ENCODE results near the gene KANK4. TPM values are rescaled to one million over a fixed set of nuclear protein-coding genes. Genes with fewer than 3 reads are reported as not detected.
A peak's percentile ranks its signal among the peaks of the same experiment; 100 is the strongest.

Gene KANK4
- total RNA-seq, 2 donors from 2014 or later: not detected

DNA sequence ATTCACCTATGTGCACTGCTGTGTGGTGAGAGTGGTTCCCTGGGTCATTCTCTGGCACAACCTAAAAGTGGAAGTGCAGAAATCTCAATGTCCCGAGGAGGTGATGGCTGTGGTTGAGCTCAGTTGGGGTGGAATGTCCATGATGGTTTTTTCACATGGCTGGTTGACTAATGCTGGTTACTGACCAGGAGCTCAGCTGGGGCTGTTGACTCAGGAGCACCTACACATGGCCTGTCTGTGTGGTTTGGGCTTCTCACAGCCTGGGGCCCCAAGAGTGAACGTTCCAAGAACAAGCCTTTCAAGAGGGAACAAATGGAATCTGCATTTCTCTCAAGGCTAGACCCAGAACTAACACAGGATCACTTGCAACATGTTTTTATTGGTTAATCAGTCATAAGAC is 6.4 kb upstream of the KANK4 start:
- no peak for ATAC-seq
- Mint-ChIP-seq H3K4me1 (ENCODE audit: low read depth in 2 of 2) (no peaks in the 10 kb centered on the region), H3K9me3 (no peaks in the 10 kb centered on the region), H3K27ac (no peak overlapping the region), H3K36me3 (no peaks in the 10 kb centered on the region), H3K27me3 (peaks cover 7 to 8% of the 10 kb centered on the region in 2 donors), H3K4me3 (no peak overlapping the region)
- no peak for DNase-seq (ENCODE audit: low spot score)

DNA sequence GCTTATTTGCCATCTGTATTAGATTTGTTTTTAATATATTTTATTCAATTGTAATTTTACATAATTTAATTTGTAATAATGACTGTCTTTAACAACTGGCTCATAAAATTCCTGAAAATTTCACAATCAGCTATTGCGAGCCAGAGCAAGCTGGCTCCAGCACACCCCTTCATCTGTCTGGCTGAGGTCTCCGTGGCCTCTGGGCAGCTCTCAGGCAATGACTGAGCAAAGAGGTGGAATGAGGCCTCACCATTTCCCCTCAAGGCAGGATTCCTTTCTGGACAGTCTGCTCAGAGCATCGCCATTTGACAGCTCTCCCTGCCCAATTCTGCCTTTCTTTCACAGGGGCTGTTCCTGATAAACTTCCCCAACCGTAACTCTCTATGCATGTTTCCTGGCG is 5.8 kb upstream of the KANK4 start:
- Mint-ChIP-seq H3K36me3 (no peaks in the 10 kb centered on the region), H3K9me3 (no peaks in the 10 kb centered on the region), H3K4me1 (ENCODE audit: low read depth in 2 of 2) (no peaks in the 10 kb centered on the region), H3K27me3 (peaks cover 11 to 13% of the 10 kb centered on the region in 2 donors), H3K4me3 (no peak overlapping the region), H3K27ac (no peak overlapping the region)
- no peak for ATAC-seq
- no peak for DNase-seq (ENCODE audit: low spot score)

DNA sequence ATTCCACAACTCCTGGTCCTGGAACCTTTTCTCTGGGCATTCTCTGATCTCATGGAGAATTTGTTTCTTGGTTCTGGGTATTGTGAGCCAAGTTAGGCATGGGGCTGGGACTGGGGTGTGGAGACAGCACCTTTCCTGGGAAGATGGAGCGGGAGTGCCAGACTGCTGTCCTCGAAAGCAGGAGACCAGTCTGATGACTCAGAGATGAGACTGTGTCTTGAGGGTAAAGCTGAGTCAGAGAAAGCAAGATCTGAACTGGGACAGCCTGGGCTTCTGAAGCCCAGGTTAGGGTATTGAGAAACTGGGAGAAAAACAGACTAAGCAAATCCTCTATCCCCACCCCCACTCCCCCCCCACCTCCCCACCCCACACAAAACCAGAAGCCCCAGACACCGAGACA is 2.2 kb upstream of the KANK4 start:
- Mint-ChIP-seq H3K27ac (no peak overlapping the region), H3K4me1 (ENCODE audit: low read depth in 2 of 2) (no peaks in the 10 kb centered on the region), H3K27me3 (peaks cover 29 to 33% of the 10 kb centered on the region in 2 donors), H3K36me3 (no peaks in the 10 kb centered on the region), H3K9me3 (no peaks in the 10 kb centered on the region), H3K4me3 (no peak overlapping the region)
- ATAC-seq (no peak), DNase-seq (ENCODE audit: low spot score) (no peak)

DNA sequence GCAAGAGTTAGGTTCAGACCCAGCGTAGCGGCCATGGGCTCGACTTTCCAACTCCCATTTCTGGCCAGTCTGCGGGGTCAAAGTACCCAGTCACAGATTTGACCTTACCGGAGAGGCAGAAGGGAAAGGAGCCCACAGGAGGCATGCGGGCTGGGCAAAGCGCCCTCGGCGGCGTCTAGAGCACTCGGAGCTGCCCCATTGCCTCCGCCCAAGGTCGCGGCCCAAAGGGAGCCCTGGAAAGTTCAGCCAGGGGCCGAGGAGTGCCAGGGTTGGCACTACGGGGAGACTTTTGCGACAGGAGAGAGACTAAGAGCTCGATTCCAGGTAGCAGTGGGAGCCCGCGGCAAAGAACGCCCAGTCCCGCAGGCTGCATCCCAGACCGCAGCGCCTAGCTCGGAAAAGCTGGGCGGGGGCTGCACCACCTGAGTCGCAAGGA is 896 bp downstream of the KANK4 start:
- DNase-seq (ENCODE audit: low spot score) (no peak), ATAC-seq (peak in 1 of 2 donors; percentile 10)
- H3K27ac Mint-ChIP-seq: no peak overlapping the region
- no peak overlapping the region for H3K4me3 Mint-ChIP-seq
- H3K27me3 Mint-ChIP-seq: peaks cover 29 to 36% of the 10 kb centered on the region in 2 donors
- H3K9me3 Mint-ChIP-seq: no peaks in the 10 kb centered on the region
- no peaks in the 10 kb centered on the region for H3K36me3 Mint-ChIP-seq
- no peaks in the 10 kb centered on the region for H3K4me1 Mint-ChIP-seq (ENCODE audit: low read depth in 2 of 2)

DNA sequence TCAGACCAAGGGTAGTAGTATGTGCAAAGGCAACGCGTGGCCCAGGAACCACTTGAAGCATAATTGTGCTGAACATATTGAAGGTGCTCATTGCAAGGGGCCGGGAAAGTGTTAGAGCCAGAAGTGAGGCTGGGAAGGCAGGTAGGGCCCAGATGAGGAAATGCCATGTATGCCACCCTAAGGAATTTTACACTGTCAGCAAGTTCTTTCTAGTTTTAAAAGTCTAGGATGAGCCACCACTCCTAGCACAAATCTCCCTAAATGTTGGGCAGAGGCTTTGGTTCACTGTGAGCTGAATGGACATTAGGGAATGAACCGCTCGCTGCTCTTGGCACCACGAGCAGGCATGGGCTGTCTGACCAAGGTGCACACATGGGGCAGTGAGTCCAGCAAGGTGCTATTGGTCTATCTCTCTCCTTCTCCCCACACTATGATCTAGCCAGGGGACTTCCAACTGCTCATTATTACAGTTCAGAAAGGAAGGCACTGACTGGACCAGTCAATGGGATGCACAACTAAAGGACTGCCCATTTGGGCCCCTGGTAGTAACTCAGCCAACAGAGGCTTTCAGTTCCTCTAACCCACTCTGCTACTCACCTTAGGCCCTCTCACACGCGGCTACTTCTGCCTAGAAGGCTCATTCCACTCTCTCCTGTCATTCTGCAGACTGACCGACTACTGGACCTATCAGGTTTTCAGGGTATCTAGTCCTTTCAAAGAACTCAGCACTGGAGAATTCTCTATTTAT is 2.0 kb downstream of the KANK4 start:
- no peak overlapping the region for H3K27ac Mint-ChIP-seq
- H3K27me3 Mint-ChIP-seq: peaks cover 28 to 33% of the 10 kb centered on the region in 2 donors
- no peak overlapping the region for H3K4me3 Mint-ChIP-seq
- DNase-seq (ENCODE audit: low spot score) (no peak), ATAC-seq (no peak)
- no peaks in the 10 kb centered on the region for H3K4me1 Mint-ChIP-seq (ENCODE audit: low read depth in 2 of 2)
- no peaks in the 10 kb centered on the region for H3K9me3 Mint-ChIP-seq
- no peaks in the 10 kb centered on the region for H3K36me3 Mint-ChIP-seq

DNA sequence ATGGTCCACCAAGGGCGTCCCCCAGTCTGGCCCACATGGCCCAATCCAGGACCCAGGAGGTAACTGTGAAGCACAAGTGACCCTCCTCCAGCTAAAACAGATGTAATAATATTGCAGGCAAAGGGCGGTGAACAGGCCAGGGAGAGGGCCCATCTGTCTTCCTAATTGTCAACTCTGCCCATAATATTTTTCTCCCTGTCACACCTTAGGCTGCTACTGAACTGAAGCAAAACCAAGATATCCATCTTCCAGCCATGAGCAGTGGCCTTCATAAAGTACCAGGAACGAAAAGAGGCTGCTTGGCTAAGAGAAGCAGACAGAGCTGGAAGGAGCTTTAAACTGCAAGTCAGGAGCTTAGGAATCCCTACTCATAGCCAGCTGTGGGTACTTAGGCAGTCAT is 3.1 kb downstream of the KANK4 start:
- DNase-seq (ENCODE audit: low spot score) (no peak), ATAC-seq (no peak)
- H3K4me1 Mint-ChIP-seq (ENCODE audit: low read depth in 2 of 2): no peaks in the 10 kb centered on the region
- peaks cover 21 to 29% of the 10 kb centered on the region in 2 donors for H3K27me3 Mint-ChIP-seq
- H3K27ac Mint-ChIP-seq: no peak overlapping the region
- no peak overlapping the region for H3K4me3 Mint-ChIP-seq
- no peaks in the 10 kb centered on the region for H3K36me3 Mint-ChIP-seq
- no peaks in the 10 kb centered on the region for H3K9me3 Mint-ChIP-seq

DNA sequence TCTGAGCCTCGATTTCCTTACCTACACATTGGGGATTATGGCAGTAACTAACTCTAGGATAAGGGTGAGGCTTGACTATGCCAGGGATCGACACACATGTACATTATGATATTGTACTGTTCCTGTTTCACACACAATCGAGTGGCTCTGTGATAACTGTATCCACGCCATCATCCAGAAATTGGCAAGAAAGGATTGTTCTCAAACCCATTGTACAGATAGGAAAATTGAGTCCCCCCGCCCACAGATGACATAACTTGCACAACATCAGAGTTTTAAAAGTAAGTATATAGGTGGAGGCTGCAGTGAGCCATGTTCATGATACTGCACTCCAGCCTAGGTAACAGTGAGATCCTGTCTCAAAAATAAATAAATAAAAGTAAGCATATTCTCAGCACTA is 3.8 kb downstream of the KANK4 start:
- no peak for ATAC-seq
- Mint-ChIP-seq H3K9me3 (no peaks in the 10 kb centered on the region), H3K4me1 (ENCODE audit: low read depth in 2 of 2) (no peaks in the 10 kb centered on the region)

DNA sequence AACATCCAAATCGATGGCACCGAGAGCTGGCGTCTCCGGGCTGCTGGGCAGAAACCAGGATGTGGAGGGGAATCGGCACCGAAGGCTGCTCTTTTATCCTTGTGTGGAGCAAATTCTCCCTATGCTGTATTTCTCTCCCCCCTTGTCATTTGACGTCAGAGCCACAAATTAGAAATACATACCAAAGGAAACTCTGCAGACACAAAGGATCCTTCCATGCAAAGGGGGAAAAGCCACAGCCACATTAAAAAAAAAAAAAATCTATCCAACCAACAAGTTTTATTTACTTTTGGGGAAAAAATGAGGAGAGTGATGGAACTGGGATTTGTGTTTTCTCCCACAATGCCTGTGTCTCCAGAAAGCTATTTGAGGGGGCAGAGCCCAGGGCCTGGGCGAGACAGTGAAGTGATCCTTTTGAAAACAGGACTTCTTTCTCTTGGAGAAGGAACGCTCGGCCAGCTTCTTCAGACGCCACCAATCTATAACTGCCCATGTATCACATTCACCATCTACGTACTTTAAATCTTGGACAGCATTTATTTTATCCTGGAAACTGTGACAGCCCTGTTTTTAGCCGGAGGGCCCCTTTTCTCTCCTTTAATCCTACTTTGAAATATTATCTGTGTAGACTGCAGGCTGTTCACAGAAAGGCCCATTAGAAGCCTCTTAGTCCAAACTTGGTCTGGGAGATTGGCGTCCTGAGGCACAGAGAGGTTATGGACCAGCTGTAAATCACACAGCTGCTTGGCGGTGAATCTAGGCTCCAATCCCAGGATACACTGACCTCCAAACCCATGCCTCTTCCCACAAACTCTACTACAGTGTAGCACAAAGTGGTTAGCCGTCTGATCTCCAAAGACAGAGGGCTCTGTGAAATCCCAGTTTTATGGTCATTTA is 4.5 kb downstream of the KANK4 start:
- Mint-ChIP-seq H3K4me1 (ENCODE audit: low read depth in 2 of 2) (no peaks in the 10 kb centered on the region), H3K27me3 (peaks cover 15 to 22% of the 10 kb centered on the region in 2 donors), H3K36me3 (no peaks in the 10 kb centered on the region), H3K4me3 (no peak overlapping the region), H3K27ac (no peak overlapping the region), H3K9me3 (no peaks in the 10 kb centered on the region)
- ATAC-seq (no peak), DNase-seq (ENCODE audit: low spot score) (no peak)

More for the DNA sequence above, 3.8 kb downstream of the KANK4 start:
- H3K27me3 Mint-ChIP-seq: peaks cover 18 to 29% of the 10 kb centered on the region in 2 donors
- H3K4me3 Mint-ChIP-seq: no peak overlapping the region
- DNase-seq (ENCODE audit: low spot score): no peak
- no peaks in the 10 kb centered on the region for H3K36me3 Mint-ChIP-seq
- H3K27ac Mint-ChIP-seq: no peak overlapping the region

DNA sequence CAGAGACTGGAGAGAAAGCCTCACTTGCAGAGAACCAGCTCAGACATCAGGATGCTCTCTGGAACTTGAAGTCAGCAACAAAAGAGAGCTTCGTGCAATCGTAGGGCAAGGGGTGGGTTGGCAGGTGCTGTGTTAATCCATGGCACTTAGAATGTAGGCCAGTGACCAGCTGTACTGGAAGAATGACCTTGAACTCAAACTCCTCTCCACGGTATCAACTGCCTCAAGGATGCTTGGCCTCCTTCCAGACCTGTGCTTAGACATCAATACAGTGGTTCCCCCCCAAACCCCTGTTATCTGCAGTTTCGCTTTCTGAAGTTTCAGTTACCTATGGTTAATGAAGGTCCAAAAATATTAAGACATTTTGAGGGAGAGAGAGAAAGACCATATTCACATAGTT is 6.5 kb downstream of the KANK4 start:
- Mint-ChIP-seq H3K27me3 (peaks cover 11 to 16% of the 10 kb centered on the region in 2 donors), H3K9me3 (no peaks in the 10 kb centered on the region), H3K4me3 (no peak overlapping the region), H3K4me1 (ENCODE audit: low read depth in 2 of 2) (no peaks in the 10 kb centered on the region), H3K36me3 (no peaks in the 10 kb centered on the region), H3K27ac (no peak overlapping the region)
- ATAC-seq: no peak
- DNase-seq (ENCODE audit: low spot score): no peak

DNA sequence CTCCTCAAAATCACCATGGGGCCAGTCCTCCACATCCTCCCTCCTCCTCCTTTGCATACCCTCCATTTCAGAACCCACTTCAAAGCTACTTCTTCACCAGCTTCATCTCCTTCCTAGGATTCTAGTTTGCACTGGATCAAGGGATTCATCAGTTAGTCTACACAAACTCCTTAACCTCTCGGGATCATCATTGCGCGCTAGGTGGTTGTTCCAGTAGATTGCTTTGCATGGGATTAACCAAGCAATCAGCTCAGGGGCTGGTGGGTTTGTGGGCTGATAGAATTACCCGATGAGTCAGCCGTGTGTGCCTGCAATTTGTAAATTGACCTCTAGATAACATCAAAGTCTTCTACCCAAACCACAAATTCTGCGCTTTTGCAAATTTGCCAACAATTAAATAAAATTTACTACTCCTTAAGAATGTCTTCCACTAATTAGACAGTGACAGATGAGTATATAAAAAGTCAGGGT is 7.7 kb downstream of the KANK4 start:
- DNase-seq (ENCODE audit: low spot score): no peak
- H3K27ac Mint-ChIP-seq: no peak overlapping the region
- ATAC-seq: no peak
- H3K9me3 Mint-ChIP-seq: no peaks in the 10 kb centered on the region
- no peaks in the 10 kb centered on the region for H3K4me1 Mint-ChIP-seq (ENCODE audit: low read depth in 2 of 2)
- no peak overlapping the region for H3K4me3 Mint-ChIP-seq
- H3K36me3 Mint-ChIP-seq: no peaks in the 10 kb centered on the region
- peaks cover 3 to 4% of the 10 kb centered on the region in 2 donors for H3K27me3 Mint-ChIP-seq

DNA sequence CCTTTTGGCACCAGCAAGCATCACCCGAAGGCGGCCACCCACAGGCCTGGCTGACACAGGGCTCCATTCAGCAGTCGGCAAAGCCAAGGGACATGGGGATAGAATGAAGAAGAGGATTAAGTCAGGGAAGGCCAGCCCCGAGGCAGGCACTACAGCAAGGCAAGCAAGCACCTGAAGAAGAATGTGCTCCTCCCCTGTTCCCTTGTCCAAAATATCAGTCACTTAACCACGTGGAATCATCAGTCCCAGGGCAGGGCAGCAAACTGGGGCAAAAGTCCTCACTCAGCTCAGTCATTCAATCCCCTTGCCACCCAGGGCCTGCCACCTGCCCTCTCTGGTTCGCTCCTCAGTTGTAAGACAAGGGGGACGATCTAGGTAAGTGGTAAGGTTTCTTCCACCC is 9.3 kb downstream of the KANK4 start:
- no peak overlapping the region for H3K4me3 Mint-ChIP-seq
- ATAC-seq (no peak), DNase-seq (ENCODE audit: low spot score) (no peak)
- H3K27me3 Mint-ChIP-seq: peaks cover 0 to 3% of the 10 kb centered on the region in 2 donors
- no peaks in the 10 kb centered on the region for H3K9me3 Mint-ChIP-seq
- H3K36me3 Mint-ChIP-seq: no peaks in the 10 kb centered on the region
- H3K27ac Mint-ChIP-seq: no peak overlapping the region
- H3K4me1 Mint-ChIP-seq (ENCODE audit: low read depth in 2 of 2): no peaks in the 10 kb centered on the region

DNA sequence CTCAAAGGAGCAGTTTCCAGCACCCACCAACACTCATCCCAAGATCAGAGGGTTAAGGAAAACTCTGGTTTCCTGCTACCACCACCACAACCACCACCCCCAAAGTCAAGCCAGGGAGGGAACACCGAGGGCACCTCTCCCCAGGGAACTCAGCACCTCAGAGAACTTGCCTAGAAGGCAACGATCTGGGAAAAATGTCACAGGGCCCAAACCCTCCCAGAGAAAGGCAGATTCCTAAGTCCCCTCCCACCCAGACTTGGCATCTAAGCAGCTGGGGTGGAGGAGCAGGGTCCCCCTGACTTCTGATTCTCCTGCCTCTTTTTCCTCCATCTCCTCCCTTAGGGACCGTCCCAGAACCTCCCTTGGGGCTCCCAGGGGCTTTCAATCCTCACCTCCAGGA is 10.6 kb downstream of the KANK4 start:
- H3K9me3 Mint-ChIP-seq: no peaks in the 10 kb centered on the region
- no peaks in the 10 kb centered on the region for H3K36me3 Mint-ChIP-seq
- ATAC-seq (no peak), DNase-seq (ENCODE audit: low spot score) (no peak)
- H3K27ac Mint-ChIP-seq: no peak overlapping the region
- H3K27me3 Mint-ChIP-seq: peaks cover 0 to 3% of the 10 kb centered on the region in 2 donors
- H3K4me1 Mint-ChIP-seq (ENCODE audit: low read depth in 2 of 2): no peaks in the 10 kb centered on the region
- no peak overlapping the region for H3K4me3 Mint-ChIP-seq

DNA sequence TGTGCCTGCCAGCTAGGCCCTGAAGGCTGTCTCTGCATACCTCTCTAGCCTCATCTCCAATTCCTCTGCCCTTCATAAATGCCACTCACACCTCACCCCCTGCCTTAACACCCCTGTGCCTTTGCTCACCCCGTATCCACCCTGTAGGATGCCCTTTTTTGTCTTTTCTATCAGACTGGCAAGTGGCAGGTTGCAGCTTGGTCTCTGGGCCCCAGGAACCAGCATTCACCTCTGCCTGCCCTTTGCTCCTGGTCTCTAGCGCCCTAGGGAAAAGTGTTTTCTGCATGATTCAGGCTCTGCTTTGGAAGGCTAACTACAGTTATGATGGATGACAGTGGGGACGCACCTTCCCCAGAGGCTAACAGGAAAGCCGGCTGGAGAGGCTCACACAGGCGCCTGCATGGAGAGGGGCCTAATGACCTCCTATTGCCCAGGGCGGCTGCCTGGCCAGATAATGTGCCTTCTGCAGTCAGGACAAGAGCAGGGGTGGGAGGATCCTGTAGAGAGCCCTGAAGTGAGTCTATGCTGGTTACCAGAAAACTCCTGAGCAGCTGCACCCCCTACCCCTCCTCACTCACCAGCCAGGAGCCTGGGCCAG is 11.2 kb downstream of the KANK4 start:
- DNase-seq (ENCODE audit: low spot score) (no peak), ATAC-seq (peak in 1 of 2 donors; percentile 57)
- Mint-ChIP-seq H3K9me3 (no peaks in the 10 kb centered on the region), H3K4me3 (no peak overlapping the region), H3K27me3 (peaks cover 0 to 3% of the 10 kb centered on the region in 2 donors), H3K36me3 (no peaks in the 10 kb centered on the region), H3K27ac (no peak overlapping the region), H3K4me1 (ENCODE audit: low read depth in 2 of 2) (no peaks in the 10 kb centered on the region)

DNA sequence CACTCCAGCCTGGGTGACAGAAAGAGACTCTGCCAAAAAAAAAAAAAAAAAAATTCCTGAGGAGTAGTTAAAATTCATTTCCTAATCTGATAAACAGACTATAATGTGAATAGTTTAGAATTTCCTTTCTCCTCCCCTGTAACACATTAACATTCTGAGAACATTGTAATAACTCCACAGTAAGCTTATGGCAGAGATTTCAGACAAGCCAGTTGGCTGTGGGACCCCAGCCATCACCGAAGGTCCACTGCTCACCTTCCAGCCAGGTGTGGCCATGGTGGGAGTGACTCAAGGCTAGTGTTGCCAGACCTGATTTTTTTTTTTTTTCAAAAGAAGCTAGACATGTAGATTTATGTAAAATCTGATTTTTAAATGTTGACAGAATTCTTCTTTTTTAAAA is 11.8 kb downstream of the KANK4 start:
- Mint-ChIP-seq H3K27ac (no peak overlapping the region), H3K27me3 (peaks cover 0 to 3% of the 10 kb centered on the region in 2 donors), H3K36me3 (no peaks in the 10 kb centered on the region), H3K4me1 (ENCODE audit: low read depth in 2 of 2) (no peaks in the 10 kb centered on the region), H3K4me3 (no peak overlapping the region), H3K9me3 (no peaks in the 10 kb centered on the region)
- DNase-seq (ENCODE audit: low spot score): no peak
- ATAC-seq: no peak
